CD4-positive, alpha-beta T cell treated with Interleukin-4 for 1 hour (primary cell): ENCODE results near the gene SPATA32.

Experiments used
- DNase-seq, 2 donors: peaks; one replicate each; pipeline ENCODE4 v3.0.0-alpha.2; 2020 to 2022

SPATA32 gene

GRCh38 chr17:45246338-45246737, 15.6 kb downstream of the SPATA32 start:
- DNase-seq = no peak

GRCh38 chr17:45244725-45245656, 16.9 kb downstream of the SPATA32 start:
- no peak for DNase-seq

- DNase-seq = no peak
Measured at GRCh38 chr17:45243750-45244149, 18.1 kb downstream of the SPATA32 start.

GRCh38 chr17:45242029-45242414, 19.9 kb downstream of the SPATA32 start:
- DNase-seq = no peak

- no peak for DNase-seq
Measured at GRCh38 chr17:45241328-45242028, 20.4 kb downstream of the SPATA32 start.

- DNase-seq = no peak
Measured at GRCh38 chr17:45240905-45241327, 21.0 kb downstream of the SPATA32 start.

- DNase-seq = no peak
Measured at GRCh38 chr17:45238155-45238774, 23.6 kb downstream of the SPATA32 start.

GRCh38 chr17:45237686-45238085, 24.2 kb downstream of the SPATA32 start:
- DNase-seq = no peak

- DNase-seq = no peak
Measured at GRCh38 chr17:45236282-45236606, 25.6 kb downstream of the SPATA32 start.

- DNase-seq = peak; percentile 81 to 82
Measured at GRCh38 chr17:45235416-45236281, 26.2 kb downstream of the SPATA32 start.

GRCh38 chr17:45234641-45235415, 27.1 kb downstream of the SPATA32 start:
- peak; percentile 65 to 67 for DNase-seq

- no peak for DNase-seq
Measured at GRCh38 chr17:45233423-45233924, 28.4 kb downstream of the SPATA32 start.

GRCh38 chr17:45232514-45233422, 29.1 kb downstream of the SPATA32 start:
- no peak for DNase-seq

GRCh38 chr17:45231481-45232116, 30.3 kb downstream of the SPATA32 start:
- DNase-seq = peak; percentile 43 to 51

- DNase-seq = peak in 1 of 2 donors; percentile 37
Measured at GRCh38 chr17:45230787-45231480, 31.0 kb downstream of the SPATA32 start.

GRCh38 chr17:45230410-45230786, 31.5 kb downstream of the SPATA32 start:
- DNase-seq = no peak

GRCh38 chr17:45229681-45230409, 32.0 kb downstream of the SPATA32 start:
- DNase-seq = peak; percentile 42 to 49

- peak; percentile 89 to 95 for DNase-seq
Measured at GRCh38 chr17:45228763-45229539, 32.9 kb downstream of the SPATA32 start.
